HG02763 (cell line): ENCODE data around the gene UBE2G2.

Source experiments
- ATAC-seq: cut with Tn5 transposase; IDR thresholded peaks from one replicate; pipeline ENCODE4 v1.9.1; 2021; ENCODE audit warnings: mild to moderate bottlenecking, moderate library complexity; ENCODE audit not compliant: unreplicated experiment

UBE2G2 gene

DNA sequence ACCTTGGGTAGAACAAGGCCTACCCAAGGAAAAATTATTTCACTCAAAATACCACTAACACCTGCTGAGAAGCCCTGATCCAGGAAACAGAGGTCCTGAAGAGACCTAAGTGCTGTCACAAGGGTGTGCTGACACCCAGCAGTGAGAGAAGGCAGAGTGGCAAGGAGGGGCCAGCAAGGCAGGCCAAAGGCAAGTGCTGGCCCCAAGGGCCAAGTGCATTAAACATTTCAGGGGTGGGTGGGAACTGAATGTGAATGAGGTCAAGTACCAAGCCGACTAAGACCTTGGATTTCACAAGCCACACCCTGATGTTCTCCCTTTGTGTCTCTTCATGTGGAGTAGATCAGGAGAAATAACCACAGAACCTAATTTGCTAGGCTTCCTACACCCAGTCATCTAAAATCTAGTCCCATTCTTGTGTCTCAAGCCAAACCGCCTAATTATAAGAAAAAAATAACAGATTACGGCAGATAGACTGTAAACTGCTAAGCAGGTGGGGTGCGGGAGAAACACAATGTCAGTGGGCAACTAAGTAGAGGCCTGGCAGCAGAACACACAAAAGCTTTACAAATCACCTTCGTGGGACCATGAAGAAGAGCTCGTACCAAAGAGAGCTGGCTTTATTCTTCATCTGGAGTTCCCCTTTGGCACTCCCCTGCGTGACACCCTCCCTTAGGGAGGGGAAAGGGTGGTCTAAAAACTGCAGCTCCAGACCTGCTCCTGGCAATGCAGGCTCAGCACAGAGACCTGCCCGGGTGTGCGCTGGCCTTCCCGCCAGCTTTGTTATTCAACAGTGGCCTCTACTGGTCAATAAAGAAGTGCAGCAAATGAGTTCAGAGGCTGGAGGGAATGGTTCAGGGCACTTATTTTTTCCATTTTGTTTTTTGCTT is 8.7 kb downstream of the UBE2G2 start:
- no peak for ATAC-seq

DNA sequence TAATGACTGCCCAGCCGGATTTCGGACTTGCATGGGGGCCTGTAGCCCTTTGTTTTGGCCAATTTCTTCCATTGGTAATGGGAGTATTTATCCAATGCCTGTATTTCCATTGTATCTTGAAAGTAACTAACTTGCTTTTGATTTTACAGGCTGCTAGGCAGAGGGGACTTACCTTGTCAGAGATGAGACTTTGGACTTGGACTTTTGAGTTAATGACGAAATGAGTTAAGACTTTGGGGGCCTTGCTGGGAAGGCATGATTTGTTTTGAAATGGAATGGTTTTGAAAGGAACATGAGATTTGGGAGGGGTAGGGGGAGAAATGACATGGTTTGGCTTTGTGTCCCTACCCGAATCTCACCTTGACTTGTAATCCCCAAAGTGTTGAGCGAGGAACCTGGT is 9.6 kb downstream of the UBE2G2 start:
- no peak for ATAC-seq

DNA sequence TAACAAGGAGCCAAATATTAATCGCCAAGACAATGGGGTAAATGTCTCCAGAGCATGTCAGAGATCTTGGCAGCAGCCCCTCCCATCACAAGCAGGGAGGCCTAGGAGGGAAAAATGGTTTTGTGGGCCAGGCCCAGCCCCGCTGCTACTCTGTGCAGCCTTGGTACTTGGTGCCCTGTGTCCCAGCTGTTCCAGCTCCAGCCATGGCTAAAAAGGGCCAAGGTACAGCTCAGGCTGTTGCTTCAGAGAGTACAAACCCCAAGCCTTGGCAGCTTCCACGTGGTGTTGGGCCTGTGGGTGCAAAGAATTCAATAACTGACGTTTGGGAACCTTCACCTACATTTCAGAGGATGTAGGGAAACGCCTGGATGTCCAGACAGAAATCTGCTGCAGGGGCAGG is 10.4 kb downstream of the UBE2G2 start:
- no peak for ATAC-seq

DNA sequence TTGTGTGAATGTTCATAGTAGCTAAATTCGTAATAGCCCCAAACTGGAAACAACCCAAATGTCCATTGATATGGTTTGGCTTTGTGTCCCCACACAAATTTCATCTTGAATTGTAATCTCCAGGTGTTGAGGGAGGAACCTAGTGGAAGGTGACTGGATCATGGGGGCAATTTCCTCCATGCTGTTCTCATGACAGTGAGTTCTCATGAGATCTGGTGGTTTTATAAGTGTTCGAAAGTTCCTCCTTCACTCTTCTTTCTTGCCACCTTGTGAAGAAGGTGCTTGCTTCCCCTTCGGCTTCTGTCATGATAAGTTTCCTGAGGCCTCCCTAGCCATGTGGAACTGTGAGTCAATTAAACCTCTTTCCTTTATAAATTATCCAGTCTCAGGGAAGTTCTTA is 11.3 kb downstream of the UBE2G2 start:
- ATAC-seq = no peak

DNA sequence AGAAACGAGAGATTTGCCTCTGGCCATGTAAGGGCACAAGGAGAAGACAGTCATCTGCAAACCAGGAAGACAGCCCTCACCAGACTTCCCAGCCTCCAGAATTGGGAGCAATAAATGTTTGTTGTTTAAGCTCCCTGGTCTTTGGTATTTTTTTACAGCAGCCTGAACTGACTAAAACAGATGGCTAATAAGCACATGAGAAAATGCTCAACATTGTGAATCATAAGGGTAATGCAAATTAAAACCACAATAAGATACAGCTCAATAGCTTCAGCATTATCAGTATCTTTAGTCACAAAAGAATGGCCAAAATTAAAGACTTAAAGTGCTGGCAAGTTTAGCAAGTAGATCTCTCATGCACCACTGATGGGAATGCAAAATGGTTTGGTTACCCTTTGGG is 11.7 kb downstream of the UBE2G2 start:
- no peak for ATAC-seq

DNA sequence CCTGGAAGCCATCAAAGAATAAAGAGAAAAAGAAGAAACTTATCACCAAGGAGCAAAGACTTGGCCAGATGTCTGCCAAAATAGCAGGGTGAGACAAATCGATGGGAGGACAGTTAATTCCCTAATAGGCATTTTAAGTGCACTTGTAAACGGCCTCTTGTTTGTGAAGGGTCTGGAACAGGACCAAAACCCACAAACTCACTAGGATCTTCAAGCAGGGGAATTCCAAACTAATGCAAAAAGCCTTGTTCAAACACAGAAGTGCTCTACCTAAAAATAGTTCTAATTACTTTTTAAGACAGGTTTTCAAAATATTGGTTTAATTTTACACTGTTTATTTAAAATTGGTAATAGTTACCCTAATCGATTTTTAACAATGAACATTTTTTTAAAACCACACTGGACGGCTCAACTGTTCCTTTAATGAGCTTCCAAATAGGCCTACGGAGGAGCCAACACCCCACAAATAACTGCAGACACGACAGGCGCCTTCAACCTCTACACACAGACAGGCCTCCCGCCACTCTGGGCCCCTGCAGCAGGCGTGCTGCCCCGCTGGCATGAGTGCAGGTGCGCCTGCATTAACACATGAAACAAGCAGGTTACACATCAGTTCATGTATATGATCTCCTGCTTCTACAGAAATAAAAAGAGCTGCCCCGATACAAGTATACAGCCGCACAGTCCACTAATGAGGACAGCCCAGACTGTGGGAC is 15.8 kb downstream of the UBE2G2 start:
- ATAC-seq = no peak

DNA sequence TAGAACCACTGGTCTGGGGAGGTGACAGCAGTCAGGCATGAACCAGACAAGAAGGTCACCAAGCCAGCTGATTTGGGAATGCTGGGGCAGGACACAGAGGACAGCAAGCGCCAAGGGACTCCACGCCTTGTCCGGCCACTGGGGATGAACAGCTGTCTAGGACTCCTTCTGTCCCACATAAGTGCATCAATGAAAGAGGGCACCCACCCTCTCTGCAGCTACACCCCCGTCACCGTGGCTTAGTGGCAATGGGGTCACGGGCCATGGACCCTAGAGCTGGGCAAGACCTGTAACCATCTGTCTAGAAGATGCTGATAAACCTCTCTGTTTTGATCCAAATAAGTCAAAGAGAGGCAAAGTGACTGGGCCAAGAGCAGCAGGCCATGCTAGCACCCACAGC is 16.8 kb downstream of the UBE2G2 start:
- ATAC-seq = no peak

DNA sequence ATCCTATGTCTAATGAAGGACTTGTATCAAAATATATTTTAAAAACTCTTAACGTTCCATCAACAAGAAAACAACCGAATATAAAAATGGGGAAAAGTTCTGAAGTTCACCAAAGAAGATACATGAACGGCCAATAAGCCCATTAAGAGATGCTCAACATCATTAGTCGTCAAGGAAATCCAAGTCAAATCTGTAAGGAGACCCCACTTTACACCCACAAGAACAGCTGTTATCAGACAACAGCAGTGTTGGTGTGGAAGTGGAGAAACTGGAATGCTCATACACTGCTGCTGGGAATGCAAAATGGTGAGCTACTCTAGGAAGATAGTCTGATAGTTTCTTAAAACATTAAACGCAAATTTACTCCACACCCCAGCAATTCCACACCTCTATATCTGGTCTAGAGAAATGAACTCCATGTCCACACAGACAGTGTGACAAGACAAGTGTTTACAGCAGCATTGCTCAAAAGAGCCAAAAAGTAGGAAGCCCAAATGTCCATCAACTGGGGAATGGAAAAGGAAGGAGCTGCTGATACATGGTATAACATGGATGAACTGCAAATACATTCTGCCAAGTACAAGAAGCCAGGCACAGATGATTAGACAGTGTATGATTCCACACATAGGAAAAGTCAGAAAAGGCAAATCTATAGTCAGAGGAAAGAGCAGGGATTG is 18.5 kb downstream of the UBE2G2 start:
- no peak for ATAC-seq

DNA sequence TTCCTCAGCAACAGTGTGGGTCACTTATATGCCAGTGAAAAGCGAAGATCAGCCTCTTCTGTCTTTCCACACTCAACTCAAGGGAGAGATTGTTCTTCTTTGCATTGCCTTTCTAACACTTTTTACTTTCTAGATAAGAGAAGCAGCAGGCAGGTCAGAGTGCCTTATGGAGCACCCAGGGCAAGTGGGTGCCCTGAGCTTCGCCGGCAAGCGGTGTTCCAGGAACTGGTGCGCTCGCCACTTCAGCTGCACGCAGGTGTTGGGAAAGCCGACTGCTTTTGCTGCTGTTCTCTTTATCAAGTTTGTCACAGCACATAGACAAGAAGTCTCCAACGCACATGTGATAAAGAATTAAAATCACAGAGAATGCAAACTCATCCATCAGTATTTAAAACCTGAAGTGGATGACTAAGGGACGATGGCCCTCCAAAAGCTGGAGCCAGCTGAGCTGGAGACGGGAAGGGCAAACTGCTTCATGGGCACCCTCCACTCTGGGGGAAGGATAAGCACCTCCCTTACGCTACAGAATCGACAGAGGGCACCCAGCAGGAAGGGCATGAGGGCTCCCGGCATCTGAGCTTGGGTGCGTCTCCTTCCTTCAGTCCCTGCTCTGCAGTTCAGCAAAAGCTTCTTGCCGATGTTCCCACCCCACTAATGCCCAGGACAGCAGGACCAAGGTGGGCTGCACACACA is 20.7 kb downstream of the UBE2G2 start:
- ATAC-seq = no peak

DNA sequence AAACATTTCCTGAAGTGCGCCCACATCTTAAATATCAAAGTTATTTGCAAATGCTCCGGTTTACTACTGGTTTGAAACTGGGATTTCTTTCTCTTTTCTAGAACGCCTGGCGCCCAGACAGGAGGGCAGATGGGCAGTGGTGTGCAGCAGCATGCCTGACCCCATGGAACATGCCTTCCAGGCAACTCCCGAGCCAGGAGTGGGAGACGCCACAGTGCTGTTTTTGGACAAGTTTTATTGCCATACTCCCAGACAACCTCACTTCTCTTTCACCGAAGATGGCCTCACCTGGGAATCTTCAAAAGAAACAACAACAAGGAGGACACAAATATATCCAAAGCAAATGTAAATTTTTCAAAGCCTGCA is 21.5 kb downstream of the UBE2G2 start:
- ATAC-seq = no peak

DNA sequence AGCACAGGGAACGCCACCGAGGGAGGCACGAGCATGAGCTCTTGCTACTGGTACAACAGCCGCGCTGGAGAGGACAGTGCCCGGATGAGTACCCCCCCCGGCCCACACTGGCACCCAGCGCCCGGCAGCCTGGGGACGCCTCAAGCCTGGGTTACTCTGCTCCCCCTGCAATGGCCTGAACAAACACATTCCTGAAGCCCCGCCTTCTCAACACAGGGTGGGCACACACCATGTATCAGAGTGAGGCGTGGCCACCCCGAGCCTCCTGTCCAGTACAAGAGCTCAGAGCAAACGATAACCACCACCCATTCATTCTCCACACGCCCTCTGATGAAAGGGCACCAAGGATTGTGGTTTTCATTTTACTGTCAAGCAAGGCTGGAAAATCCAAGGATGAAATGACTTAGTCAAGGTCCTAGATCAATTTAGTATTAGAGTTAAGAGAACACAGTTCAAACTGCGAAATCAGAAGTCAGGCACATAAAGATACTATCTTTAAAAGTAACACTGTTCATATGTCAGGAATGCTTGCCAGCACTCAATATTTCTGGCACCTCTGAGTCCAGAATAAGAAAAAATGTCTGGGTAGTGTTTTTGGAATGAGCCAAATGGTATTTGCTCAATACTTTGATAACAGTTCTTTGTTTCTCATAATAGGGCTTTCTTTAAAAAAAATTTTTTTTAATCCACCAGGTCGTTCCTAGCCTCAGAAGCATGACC is 22.0 kb downstream of the UBE2G2 start:
- ATAC-seq = no peak

DNA sequence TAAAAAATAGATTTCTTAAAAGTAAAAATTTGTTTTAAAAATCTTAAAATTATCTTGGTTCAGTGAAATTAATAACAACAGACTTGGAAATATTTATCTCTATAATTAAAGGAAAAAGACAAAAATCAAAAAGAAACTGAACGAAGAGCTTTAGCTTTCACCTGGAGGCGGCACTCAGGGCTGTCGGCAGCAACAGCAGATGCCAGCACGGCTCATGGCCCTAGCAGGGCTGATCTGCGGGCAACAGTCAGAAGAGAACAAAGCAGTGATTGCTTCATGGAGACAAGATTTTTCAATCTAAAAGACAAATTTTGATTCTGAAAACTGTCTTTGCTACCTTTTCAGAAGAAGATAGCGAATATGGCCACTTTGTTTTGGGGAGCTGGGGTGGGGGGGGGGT is 22.6 kb downstream of the UBE2G2 start:
- no peak for ATAC-seq

DNA sequence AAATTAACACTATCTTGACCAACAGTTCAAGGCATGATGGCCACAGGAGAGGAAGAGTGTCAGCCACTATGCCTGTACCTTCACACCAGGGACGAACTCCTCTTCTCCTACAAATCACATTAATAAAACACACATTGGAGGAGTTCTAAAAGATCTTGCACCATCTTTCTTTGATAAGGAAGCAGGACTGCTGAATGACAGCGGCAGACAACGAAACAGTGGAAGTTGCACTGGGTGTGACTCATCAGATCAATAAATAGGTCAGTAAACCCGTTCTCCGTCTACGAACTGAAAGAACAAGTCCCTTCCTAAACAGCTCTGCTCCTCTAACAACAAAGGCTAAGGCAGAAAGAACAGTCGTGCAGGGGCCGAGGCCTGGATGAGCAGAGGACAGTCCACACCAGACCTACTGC is 23.1 kb downstream of the UBE2G2 start:
- no peak for ATAC-seq

DNA sequence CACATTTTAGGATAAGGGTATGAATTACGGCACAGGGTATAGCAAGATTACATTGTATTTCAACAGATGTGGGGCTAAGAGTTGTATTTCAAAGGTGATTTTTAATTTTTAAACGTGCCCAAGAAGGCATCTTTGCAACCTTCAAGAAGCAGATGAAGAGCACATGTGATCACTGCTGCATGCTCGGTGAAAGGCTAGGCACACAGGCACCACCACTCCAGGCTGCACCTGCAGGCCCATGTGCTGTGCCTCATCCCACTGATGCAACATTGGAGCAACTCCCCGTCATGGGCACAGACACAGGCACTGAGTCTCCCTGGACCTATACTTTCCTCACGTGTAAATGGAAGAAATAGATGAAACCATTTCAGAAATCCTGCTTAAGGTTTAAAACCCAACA is 23.5 kb downstream of the UBE2G2 start:
- no peak for ATAC-seq

DNA sequence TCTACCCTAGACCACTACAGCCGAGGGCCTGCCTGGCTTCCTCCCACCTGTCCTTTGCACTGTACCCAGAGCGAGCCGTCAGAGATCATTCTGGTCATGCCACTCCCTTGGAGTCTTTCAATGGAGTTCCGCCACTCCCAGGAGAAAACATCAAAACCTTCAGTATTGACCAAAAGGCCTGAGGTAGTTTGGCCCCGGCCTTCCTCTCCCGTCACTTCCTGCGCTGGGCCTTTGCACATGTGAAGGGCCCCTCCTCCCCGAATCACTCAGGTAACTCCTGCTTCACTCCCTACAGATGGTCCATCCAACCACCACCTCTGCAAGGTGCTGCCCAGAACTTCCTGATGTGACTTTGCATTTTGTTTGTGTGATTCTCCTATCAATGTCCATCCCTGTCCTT is 26.6 kb downstream of the UBE2G2 start:
- no peak for ATAC-seq

DNA sequence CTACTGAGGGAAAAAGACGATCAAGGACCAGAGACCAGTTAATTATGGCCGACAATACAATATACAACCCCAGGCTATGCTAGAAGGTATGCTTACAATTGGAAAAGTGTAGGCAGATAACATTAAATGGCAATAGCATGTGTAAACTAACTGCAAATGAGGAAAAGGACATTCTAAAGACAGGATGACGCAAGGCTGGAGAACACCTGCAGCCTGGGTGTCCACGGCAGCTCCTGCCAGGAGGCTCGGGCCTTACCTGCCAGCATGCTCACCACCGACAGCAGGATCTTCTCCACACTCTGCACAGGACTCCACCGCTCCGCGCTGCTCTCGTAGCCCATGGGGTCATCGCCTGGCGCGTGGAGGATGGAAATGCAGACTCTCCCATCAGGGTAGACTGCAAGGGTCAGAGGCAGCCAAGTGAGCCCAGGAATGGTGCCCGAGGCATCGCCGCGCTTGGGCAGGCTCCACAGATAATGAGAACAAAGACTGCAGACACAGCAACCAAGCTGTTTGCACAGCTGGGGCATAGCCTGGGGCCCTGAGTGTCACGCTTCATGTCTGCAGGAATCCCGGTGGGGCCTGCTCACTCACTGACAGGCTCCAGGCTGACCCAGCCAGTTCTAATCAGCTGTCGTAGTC is 28.2 kb downstream of the UBE2G2 start:
- no peak for ATAC-seq

DNA sequence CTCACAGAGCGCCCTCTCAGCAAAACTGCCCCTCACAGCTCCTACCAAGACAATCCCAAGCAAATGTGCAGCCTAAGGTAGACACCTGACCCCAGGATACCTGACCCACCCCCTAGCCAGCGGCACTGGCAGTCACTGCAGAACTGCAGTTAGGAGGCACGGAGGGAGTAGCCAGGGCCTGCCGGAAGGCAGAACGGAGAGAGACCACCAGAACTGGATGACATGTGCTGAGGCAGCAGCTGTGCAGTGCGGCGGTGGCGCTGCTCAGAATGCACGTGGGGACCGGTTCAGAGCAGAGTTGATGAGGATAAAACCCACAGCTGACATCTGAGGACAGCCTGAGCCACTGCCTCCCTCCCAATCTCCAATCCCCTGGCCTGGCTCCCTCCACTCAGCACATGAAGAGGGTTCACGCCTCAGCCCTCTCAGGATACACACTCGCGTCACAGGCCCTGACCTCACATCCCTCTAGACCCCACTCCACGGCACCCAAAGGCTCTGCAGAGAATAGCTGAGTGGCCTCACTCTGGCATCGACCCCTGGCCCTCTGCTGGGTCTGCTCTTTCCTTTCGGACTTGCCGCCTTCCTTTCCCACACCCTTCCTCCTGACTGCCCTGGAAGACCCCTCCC is 29.6 kb downstream of the UBE2G2 start:
- no peak for ATAC-seq

DNA sequence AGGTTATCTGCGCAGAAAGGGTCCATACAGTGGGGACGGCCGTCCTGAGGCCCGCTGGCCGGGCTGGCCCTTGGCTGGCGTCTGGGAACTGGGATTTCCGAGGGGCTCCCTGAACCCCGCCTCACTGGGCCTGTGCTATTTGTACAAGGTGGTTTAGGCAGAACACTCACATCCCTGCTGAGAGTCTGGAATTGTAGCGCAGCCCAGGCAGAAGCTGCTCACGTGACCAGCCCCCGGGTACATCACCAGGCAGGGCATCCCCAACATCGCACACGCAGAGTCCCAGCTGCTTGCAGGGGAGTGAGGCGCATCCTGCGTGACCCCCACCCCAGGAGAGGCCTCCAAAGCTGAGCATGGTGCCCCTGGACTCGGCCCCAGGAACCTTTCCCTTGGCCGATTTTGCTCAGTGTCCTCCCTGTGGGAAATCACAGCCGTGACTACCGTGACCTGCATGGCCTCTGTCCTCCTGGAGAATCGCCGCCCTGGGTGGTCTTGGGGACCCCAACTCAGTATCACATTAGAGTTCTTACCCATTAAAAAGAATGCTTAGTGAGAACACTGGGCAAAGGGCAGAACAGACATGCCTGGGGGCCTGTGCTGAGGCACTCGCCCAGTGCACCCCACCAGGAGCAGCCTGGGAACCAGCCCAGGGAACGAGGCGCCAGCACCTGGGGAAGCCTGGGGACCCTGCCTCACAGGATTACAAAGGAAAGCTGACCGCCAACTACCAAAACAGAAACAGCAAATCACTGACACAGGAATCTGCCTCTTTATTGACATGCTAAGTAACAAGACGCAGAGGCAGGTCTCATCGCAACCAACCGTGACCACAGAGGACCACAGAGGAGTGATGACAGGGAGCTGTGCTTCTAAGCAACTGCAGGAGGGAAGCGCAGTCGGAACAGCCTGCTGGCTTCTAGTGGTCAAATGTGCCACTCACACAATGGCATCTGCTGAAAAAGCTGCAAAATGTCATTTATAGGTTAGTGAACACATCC is 33.5 kb downstream of the UBE2G2 start:
- ATAC-seq = no peak
